Brain microvascular endothelial cell (primary cell): ENCODE measurements around the gene KANSL2.

Experiments used
- DNase-seq: peaks from one replicate; pipeline ENCODE4 v3.0.0-alpha.2; 2020
- H3K27ac ChIP-seq: fragments of 250-450 bp; sonication (Bioruptor Pico); 2 replicates; pipeline ENCODE4 v1.5.1; 2020; ENCODE audit warnings: mild to moderate bottlenecking, moderate library complexity
- H3K27me3 ChIP-seq: fragments of 250-450 bp; sonication (Bioruptor Pico); replicated peaks from 2 replicates; pipeline ENCODE4 v1.5.1; 2020; ENCODE audit warnings: mild to moderate bottlenecking
- H3K36me3 ChIP-seq: fragments of 250-450 bp; sonication (Bioruptor Pico); replicated peaks from 2 replicates; pipeline ENCODE4 v1.5.1; 2020; ENCODE audit warnings: mild to moderate bottlenecking
- H3K4me3 ChIP-seq: 2 replicates; pipeline ENCODE4 v1.5.1; 2011; ENCODE audit warnings: low read depth, mild to moderate bottlenecking, control low read depth, low read length, moderate library complexity
- in situ Hi-C: cut with HindIII; loops from 2 replicates; pipeline ENCODE4 v1.10.0; 2017; ENCODE audit warnings: low sequenced_read_pairs, low pct_ligation_motif_present
- TF ChIP-seq, protein P1 (sequence below): IDR thresholded peaks from 2 replicates; pipeline ENCODE4 v1.5.1; 2011; ENCODE audit warnings: low read depth, mild to moderate bottlenecking, moderate library complexity, low read length, control low read depth, inconsistent platforms; ENCODE audit errors: missing control alignments

Gene KANSL2

DNA sequence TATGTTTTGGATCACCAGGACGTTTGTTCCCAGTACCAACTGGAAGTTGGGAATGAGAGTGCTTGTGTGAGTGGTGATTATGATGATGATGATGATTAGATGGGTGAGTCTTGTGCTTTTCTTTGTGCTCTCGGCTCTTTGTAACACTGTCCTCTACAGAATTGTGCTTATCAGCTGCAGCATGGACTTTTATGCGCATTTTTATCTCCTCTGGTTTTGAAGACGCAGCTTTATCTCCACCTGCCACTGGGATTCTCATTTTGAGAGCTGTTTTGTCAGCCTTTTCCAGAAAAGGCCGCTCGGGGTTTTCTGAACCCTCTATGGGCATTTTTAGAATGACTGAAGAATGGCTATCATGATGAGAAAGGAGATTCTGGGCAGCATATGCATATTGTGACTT is 11.5 kb upstream of the KANSL2 start:
- Histone ChIP-seq H3K36me3 (peaks cover 50% of the 10 kb centered on the region), H3K4me3 (no peak overlapping the region)
- DNase-seq: no peak

DNA sequence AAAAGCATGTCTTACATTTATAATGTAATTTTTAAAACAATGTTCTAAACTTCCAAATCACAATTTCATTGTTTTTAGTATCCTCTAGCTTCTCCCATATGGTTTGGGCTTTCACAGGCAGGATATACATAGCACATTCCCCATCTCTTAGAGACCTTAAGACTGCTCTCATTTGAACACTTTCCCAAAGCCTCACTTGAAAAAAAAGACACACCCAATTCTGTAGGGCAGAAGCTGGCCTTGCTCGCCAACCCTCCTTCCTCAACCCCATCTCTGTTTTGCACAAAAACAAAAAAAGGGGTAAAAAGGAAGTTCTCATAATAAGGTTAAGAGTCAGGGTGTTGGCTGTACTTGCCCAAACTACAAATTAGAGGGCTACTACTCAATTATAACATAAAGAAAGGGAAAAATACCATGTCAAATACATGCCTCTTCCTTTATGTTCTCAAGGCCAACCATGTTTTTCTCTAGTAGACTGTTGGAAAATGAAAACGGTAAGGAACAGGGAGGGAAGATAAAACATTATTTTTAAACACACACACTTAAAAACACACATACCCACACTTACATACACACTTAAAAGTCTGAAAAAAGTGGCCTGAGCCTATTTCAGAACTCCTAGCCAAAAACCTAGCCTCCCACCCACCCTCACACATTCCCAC is 9.9 kb upstream of the KANSL2 start:
- H3K36me3 ChIP-seq: peaks cover 42% of the 10 kb centered on the region
- no peak overlapping the region for H3K27ac ChIP-seq
- no peaks in the 10 kb centered on the region for H3K27me3 ChIP-seq
- in situ Hi-C loops: no loop called here
- no peak for DNase-seq
- H3K4me3 ChIP-seq: no peak overlapping the region
- TF ChIP-seq, protein P1, sequence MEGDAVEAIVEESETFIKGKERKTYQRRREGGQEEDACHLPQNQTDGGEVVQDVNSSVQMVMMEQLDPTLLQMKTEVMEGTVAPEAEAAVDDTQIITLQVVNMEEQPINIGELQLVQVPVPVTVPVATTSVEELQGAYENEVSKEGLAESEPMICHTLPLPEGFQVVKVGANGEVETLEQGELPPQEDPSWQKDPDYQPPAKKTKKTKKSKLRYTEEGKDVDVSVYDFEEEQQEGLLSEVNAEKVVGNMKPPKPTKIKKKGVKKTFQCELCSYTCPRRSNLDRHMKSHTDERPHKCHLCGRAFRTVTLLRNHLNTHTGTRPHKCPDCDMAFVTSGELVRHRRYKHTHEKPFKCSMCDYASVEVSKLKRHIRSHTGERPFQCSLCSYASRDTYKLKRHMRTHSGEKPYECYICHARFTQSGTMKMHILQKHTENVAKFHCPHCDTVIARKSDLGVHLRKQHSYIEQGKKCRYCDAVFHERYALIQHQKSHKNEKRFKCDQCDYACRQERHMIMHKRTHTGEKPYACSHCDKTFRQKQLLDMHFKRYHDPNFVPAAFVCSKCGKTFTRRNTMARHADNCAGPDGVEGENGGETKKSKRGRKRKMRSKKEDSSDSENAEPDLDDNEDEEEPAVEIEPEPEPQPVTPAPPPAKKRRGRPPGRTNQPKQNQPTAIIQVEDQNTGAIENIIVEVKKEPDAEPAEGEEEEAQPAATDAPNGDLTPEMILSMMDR: no peak

More for the DNA sequence above, 11.5 kb upstream of the KANSL2 start:
- Histone ChIP-seq H3K27ac (no peak overlapping the region), H3K27me3 (no peaks in the 10 kb centered on the region)
- TF ChIP-seq, protein P1: no peak
- in situ Hi-C loops: no loop called here

DNA sequence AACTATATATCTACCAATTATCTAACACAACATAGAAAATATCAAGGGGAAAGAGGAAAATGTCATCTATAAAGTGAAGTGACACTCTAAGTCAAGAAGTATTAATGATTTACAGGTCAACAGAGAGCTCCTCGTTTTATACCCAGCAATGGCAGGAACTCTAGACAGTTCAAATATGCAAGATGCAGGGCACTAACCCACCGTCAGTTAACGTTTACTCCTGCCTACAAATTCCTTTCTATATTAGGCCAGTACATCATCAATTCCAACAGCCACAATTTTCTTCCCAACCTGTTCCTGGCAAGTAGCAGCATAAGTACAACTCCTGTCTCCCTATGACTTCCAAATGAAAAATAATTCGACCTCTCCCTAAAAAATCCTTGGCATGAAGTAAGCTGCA is 9.0 kb upstream of the KANSL2 start:
- in situ Hi-C loops: no loop called here
- TF ChIP-seq, protein P1: no peak
- Histone ChIP-seq H3K27ac (no peak overlapping the region), H3K27me3 (no peaks in the 10 kb centered on the region), H3K36me3 (peaks cover 38% of the 10 kb centered on the region), H3K4me3 (no peak overlapping the region)
- no peak for DNase-seq

DNA sequence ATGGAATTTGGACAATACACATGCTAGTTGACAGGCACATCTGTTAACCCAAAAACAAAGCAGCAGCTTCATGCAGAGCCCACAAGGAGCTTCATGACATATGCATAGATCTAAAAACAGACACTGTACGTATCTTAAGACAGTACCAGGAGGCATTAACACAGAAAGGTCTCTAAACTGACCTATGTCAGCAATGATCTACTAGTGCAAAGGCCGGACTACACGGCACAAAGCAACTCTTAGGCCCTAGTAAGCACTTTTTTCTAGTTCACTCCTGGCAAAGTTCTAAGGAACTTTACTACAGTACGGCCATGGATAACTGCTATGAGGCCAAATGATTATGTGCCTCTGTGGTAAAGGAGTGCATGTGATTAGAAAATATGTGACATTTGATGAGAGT is 8.4 kb upstream of the KANSL2 start:
- no peak overlapping the region for H3K27ac ChIP-seq
- TF ChIP-seq, protein P1: no peak
- in situ Hi-C loops: no loop called here
- no peak for DNase-seq
- H3K27me3 ChIP-seq: no peaks in the 10 kb centered on the region
- H3K36me3 ChIP-seq: peaks cover 33% of the 10 kb centered on the region
- H3K4me3 ChIP-seq: no peak overlapping the region

DNA sequence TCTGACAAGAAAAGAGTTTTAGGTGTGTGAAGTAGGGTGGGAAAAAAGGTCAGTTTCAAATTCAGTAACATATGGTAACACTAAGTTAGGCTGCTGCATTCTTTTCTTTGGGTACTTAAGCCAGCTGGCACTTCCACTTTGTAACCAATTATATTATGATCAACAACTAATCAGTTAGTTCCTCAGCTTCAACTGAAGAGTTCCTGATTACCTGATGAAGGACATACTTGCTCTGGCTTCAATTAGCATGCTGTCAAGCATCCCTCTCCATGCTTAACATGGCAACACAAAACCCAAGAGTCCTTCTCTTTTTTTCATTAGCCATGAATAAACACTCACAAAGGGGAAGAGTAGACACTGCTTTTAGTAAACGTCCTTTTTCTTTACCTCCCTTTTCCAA is 6.8 kb upstream of the KANSL2 start:
- in situ Hi-C loops: no loop called here
- Histone ChIP-seq H3K27ac (no peak overlapping the region), H3K4me3 (no peak overlapping the region), H3K36me3 (peaks cover 18% of the 10 kb centered on the region), H3K27me3 (no peaks in the 10 kb centered on the region)
- DNase-seq: no peak
- TF ChIP-seq, protein P1: no peak

DNA sequence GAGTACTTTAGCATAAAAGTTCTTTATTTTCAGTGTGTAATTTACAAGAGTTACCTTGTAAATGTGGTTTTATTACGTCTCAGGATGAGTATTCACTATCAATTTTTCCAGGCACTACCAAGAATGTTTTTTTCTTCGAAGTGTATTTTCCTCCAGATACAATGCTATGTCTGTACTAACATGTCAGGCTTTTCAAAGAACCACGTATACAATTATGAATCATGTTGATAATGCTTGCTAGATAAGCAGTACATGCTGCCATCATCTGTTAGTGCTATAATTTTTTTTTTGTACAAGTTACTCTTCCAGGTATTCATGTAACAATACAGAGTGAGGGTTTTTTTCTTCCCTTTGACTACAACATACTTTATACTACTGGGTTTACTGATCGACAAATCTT is 5.6 kb upstream of the KANSL2 start:
- no peak overlapping the region for H3K4me3 ChIP-seq
- TF ChIP-seq, protein P1: no peak
- in situ Hi-C loops: no loop called here
- H3K27ac ChIP-seq: no peak overlapping the region
- no peak for DNase-seq
- H3K36me3 ChIP-seq: peaks cover 7% of the 10 kb centered on the region
- H3K27me3 ChIP-seq: no peaks in the 10 kb centered on the region
